ENCODE results near the gene CNTNAP4. TPM values are rescaled to one million over a fixed set of nuclear protein-coding genes. Genes with fewer than 3 reads are reported as not detected.

CNTNAP4 gene
- polyA plus RNA-seq, 1 donor (not counting 4 experiments of a cell fraction or from before 2014, with no cell fraction given) = 0.08 TPM

GRCh38 chr16:76483307-76483909 is 206.2 kb downstream of the CNTNAP4 start:
- DNase-seq (ENCODE audit: low read depth, low spot score) = no peak
- Histone ChIP-seq H2AFZ (ENCODE audit: control insufficient read depth, low read length) (no peak overlapping the region), H3K4me1 (ENCODE audit: control insufficient read depth, extremely low read depth, insufficient read depth, low read length) (no peaks in the 10 kb centered on the region), H3K27me3 (ENCODE audit: control insufficient read depth, extremely low read depth, insufficient read depth, low read length) (no peaks in the 10 kb centered on the region), H3K27ac (ENCODE audit: control insufficient read depth, insufficient read depth, low read length) (no peak overlapping the region), H3K36me3 (ENCODE audit: control insufficient read depth in 2 of 2, extremely low read depth in 1 of 2, insufficient read depth in 2 of 2, low read length in 2 of 2) (no peaks in the 10 kb centered on the region), H3K4me3 (ENCODE audit: control insufficient read depth in 2 of 3, extremely low read depth in 1 of 3, insufficient read depth in 2 of 3, low read depth in 1 of 3, low read length in 3 of 3) (no peak overlapping the region), H3K9me1 (ENCODE audit: control insufficient read depth, extremely low read depth, insufficient read depth, low read length) (no peaks in the 10 kb centered on the region), H3K79me2 (ENCODE audit: control insufficient read depth, insufficient read depth, low read length) (no peaks in the 10 kb centered on the region), H3K9me3 (ENCODE audit: control insufficient read depth, low read depth, low read length) (no peaks in the 10 kb centered on the region), H3K9ac (ENCODE audit: control insufficient read depth, extremely low read depth, insufficient read depth, low read length) (no peak overlapping the region), H3K4me2 (ENCODE audit: control insufficient read depth, extremely low read depth, insufficient read depth, low read depth, low read length) (no peak overlapping the region), H4K20me1 (ENCODE audit: control insufficient read depth, extremely low read depth, insufficient read depth, low read length) (no peaks in the 10 kb centered on the region)
- TF ChIP-seq, protein P1, sequence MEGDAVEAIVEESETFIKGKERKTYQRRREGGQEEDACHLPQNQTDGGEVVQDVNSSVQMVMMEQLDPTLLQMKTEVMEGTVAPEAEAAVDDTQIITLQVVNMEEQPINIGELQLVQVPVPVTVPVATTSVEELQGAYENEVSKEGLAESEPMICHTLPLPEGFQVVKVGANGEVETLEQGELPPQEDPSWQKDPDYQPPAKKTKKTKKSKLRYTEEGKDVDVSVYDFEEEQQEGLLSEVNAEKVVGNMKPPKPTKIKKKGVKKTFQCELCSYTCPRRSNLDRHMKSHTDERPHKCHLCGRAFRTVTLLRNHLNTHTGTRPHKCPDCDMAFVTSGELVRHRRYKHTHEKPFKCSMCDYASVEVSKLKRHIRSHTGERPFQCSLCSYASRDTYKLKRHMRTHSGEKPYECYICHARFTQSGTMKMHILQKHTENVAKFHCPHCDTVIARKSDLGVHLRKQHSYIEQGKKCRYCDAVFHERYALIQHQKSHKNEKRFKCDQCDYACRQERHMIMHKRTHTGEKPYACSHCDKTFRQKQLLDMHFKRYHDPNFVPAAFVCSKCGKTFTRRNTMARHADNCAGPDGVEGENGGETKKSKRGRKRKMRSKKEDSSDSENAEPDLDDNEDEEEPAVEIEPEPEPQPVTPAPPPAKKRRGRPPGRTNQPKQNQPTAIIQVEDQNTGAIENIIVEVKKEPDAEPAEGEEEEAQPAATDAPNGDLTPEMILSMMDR (optimal IDR thresholded peaks at IDR 0.05 in 1 of 3, IDR thresholded peaks at IDR 0.05 in 1 of 3, conservative IDR thresholded peaks at IDR 0.05 in 1 of 3; ENCODE audit: extremely low read depth in 1 of 3, insufficient read depth in 2 of 3, low read length in 3 of 3) = no peak
- TF ChIP-seq EZH2 (IDR thresholded peaks at IDR 0.05; ENCODE audit: low read length) = no peak
- FAIRE-seq = no peak
- dilution Hi-C loops (cut with MboI; ENCODE audit: extremely low pct_ligation_motif_present, low sequenced_read_pairs) = no loop called here

DNA sequence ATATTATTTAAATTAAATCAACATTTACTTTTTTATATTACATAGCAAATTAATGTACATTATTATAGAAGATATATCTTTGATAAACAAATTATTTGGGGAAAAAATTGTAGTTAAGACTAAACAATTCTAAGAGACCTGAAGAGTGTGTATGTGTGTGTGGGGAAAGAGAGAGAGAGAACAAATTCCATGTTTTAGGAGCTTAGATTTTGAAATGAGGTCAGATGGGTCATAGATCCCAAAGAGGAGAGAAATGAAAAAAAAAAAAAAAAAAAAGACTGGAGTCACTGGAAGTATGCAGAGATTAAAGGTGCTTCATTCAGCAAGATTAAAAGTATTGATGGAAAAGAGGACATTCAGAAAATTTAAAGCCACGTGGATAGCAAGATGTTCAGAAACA is 206.8 kb downstream of the CNTNAP4 start:
- FAIRE-seq = no peak
- H3K27ac ChIP-seq (ENCODE audit: control insufficient read depth, insufficient read depth, low read length) = no peak overlapping the region
- H3K79me2 ChIP-seq (ENCODE audit: control insufficient read depth, insufficient read depth, low read length) = no peaks in the 10 kb centered on the region
- H4K20me1 ChIP-seq (ENCODE audit: control insufficient read depth, extremely low read depth, insufficient read depth, low read length) = no peaks in the 10 kb centered on the region
- no peak overlapping the region for H2AFZ ChIP-seq (ENCODE audit: control insufficient read depth, low read length)
- H3K9me1 ChIP-seq (ENCODE audit: control insufficient read depth, extremely low read depth, insufficient read depth, low read length) = no peaks in the 10 kb centered on the region
- no peaks in the 10 kb centered on the region for H3K36me3 ChIP-seq (ENCODE audit: control insufficient read depth in 2 of 2, extremely low read depth in 1 of 2, insufficient read depth in 2 of 2, low read length in 2 of 2)
- no peak overlapping the region for H3K4me2 ChIP-seq (ENCODE audit: control insufficient read depth, extremely low read depth, insufficient read depth, low read depth, low read length)
- no peaks in the 10 kb centered on the region for H3K4me1 ChIP-seq (ENCODE audit: control insufficient read depth, extremely low read depth, insufficient read depth, low read length)
- DNase-seq (ENCODE audit: low read depth, low spot score) = no peak
- TF ChIP-seq EZH2 (IDR thresholded peaks at IDR 0.05; ENCODE audit: low read length) = no peak
- TF ChIP-seq, protein P1 (optimal IDR thresholded peaks at IDR 0.05 in 1 of 3, IDR thresholded peaks at IDR 0.05 in 1 of 3, conservative IDR thresholded peaks at IDR 0.05 in 1 of 3; ENCODE audit: extremely low read depth in 1 of 3, insufficient read depth in 2 of 3, low read length in 3 of 3) = no peak
- no peak overlapping the region for H3K4me3 ChIP-seq (ENCODE audit: control insufficient read depth in 2 of 3, extremely low read depth in 1 of 3, insufficient read depth in 2 of 3, low read depth in 1 of 3, low read length in 3 of 3)
- H3K27me3 ChIP-seq (ENCODE audit: control insufficient read depth, extremely low read depth, insufficient read depth, low read length) = no peaks in the 10 kb centered on the region
- H3K9ac ChIP-seq (ENCODE audit: control insufficient read depth, extremely low read depth, insufficient read depth, low read length) = no peak overlapping the region
- dilution Hi-C loops (cut with MboI; ENCODE audit: extremely low pct_ligation_motif_present, low sequenced_read_pairs) = no loop called here
- no peaks in the 10 kb centered on the region for H3K9me3 ChIP-seq (ENCODE audit: control insufficient read depth, low read depth, low read length)

All from keratinocyte (primary cell).